Mesothelial cell of epicardium (in vitro differentiated cells): ENCODE measurements around the gene TMEM200C. TPM values are rescaled to one million over a fixed set of nuclear protein-coding genes. Genes with fewer than 3 reads are reported as not detected.

Experiments used
- DNase-seq, 2 experiments: peaks; one replicate each; pipeline ENCODE4 v3.0.0; 2021; ENCODE audit warnings: low spot score in 2 of 2; ENCODE audit not compliant: unreplicated experiment in 2 of 2
- H3K27ac Mint-ChIP-seq: 2 replicates; pipeline ENCODE4 v1.8.0; 2021; ENCODE audit warnings: mixed read lengths
- H3K27me3 Mint-ChIP-seq: 2 replicates; pipeline ENCODE4 v1.8.0; 2021; ENCODE audit warnings: low read depth, mixed read lengths
- H3K36me3 Mint-ChIP-seq: 2 replicates; pipeline ENCODE4 v1.8.0; 2021; ENCODE audit warnings: mixed read lengths
- H3K4me1 Mint-ChIP-seq: 2 replicates; pipeline ENCODE4 v1.8.0; 2021; ENCODE audit warnings: mixed read lengths
- H3K4me3 Mint-ChIP-seq: 2 replicates; pipeline ENCODE4 v1.8.0; 2021; ENCODE audit warnings: mild to moderate bottlenecking, moderate library complexity, mixed read lengths
- H3K9me3 Mint-ChIP-seq: 2 replicates; pipeline ENCODE4 v1.8.0; 2021; ENCODE audit warnings: mixed read lengths
- CTCF ChIP-seq: fragments of 200-600 bp; sonication (generic); IDR thresholded peaks from one replicate; pipeline ENCODE4 v1.5.0; 2021; ENCODE audit warnings: antibody characterized with exemption; ENCODE audit not compliant: unreplicated experiment
- microRNA-seq: library from miRNA; unstranded; fragments of <30 nt; microRNA quantifications from one replicate; pipeline ENCODE4 v1.2.0, GENCODE V29; 2021; ENCODE audit warnings: inconsistent platforms, mixed read lengths
- total RNA-seq: library from RNA; stranded (reverse); gene quantifications from 3 replicates; pipeline ENCODE4 v1.2.1, GENCODE V29; 2021

The TMEM200C gene
- total RNA-seq, 1 donor from 2014 or later = 9.5 TPM

- Mint-ChIP-seq H3K4me3 (no peak overlapping the region), H3K9me3 (peaks cover 13% of the 10 kb centered on the region), H3K4me1 (peaks cover 15% of the 10 kb centered on the region), H3K27ac (no peak overlapping the region), H3K36me3 (no peaks in the 10 kb centered on the region), H3K27me3 (no peaks in the 10 kb centered on the region)
- no peak for DNase-seq
- no peak for TF ChIP-seq CTCF
Observed at GRCh38 chr18:5842653-5843052, 52.7 kb downstream of the TMEM200C start.

GRCh38 chr18:5841518-5841917, 53.8 kb downstream of the TMEM200C start:
- Mint-ChIP-seq H3K4me3 (no peak overlapping the region), H3K9me3 (peaks cover 13% of the 10 kb centered on the region), H3K4me1 (peaks cover 16% of the 10 kb centered on the region), H3K36me3 (no peaks in the 10 kb centered on the region), H3K27ac (no peak overlapping the region), H3K27me3 (no peaks in the 10 kb centered on the region)
- no peak for TF ChIP-seq CTCF
- DNase-seq = no peak

- H3K9me3 Mint-ChIP-seq = peaks cover 4% of the 10 kb centered on the region
- H3K4me3 Mint-ChIP-seq = no peak overlapping the region
- peaks cover 19% of the 10 kb centered on the region for H3K4me1 Mint-ChIP-seq
- TF ChIP-seq CTCF = no peak
- no peak for DNase-seq
- H3K27ac Mint-ChIP-seq = no peak overlapping the region
- H3K36me3 Mint-ChIP-seq = no peaks in the 10 kb centered on the region
- no peaks in the 10 kb centered on the region for H3K27me3 Mint-ChIP-seq
Observed at GRCh38 chr18:5840547-5840946, 54.8 kb downstream of the TMEM200C start.

GRCh38 chr18:5840025-5840424, 55.3 kb downstream of the TMEM200C start:
- Mint-ChIP-seq H3K4me3 (no peak overlapping the region), H3K27me3 (no peaks in the 10 kb centered on the region), H3K4me1 (peaks cover 19% of the 10 kb centered on the region), H3K36me3 (no peaks in the 10 kb centered on the region), H3K9me3 (peaks cover 3% of the 10 kb centered on the region), H3K27ac (no peak overlapping the region)
- no peak for DNase-seq
- TF ChIP-seq CTCF = no peak

GRCh38 chr18:5839102-5839501, 56.2 kb downstream of the TMEM200C start:
- no peaks in the 10 kb centered on the region for H3K9me3 Mint-ChIP-seq
- no peak for TF ChIP-seq CTCF
- DNase-seq = no peak
- H3K27me3 Mint-ChIP-seq = no peaks in the 10 kb centered on the region
- no peak overlapping the region for H3K27ac Mint-ChIP-seq
- H3K4me3 Mint-ChIP-seq = no peak overlapping the region
- peaks cover 19% of the 10 kb centered on the region for H3K4me1 Mint-ChIP-seq
- H3K36me3 Mint-ChIP-seq = no peaks in the 10 kb centered on the region

Small RNA genes lying within 50 kb of the gene (microRNA-seq; reads per million reads assigned to microRNA genes)
- not detected for gene MIR3976
